H1 (cell line): Measurements from ENCODE around the gene HEBP2. TPM values are rescaled to one million over a fixed set of nuclear protein-coding genes. Genes with fewer than 3 reads are reported as not detected.
A peak's percentile ranks its signal among the peaks of the same experiment; 100 is the strongest.

Experiments
- CTCF ChIA-PET: fragments of 300-600 bp; sonication (Branson Sonifier 250); formaldehyde crosslinking; loops from one replicate; lab custom pipeline; 2021; ENCODE audit not compliant: partially characterized antibody; lab: Charles Lee
- POLR2A ChIA-PET: fragments of 300-600 bp; sonication (Branson Sonifier 250); formaldehyde crosslinking; loops from one replicate; lab custom pipeline; 2021; ENCODE audit warnings: inconsistent platforms; ENCODE audit not compliant: partially characterized antibody; lab: Charles Lee
- DNase-seq, 2 experiments: peaks; one replicate each; pipeline versions ENCODE4 v3.0.0 to v3.0.0-alpha.2; 2010 to 2022; ENCODE audit warnings: low spot score in 2 of 2, low read depth in 1 of 2, mixed read lengths in 1 of 2
- FAIRE-seq: peaks from 2 replicates; lab custom pipeline; 2011; peaks lifted over from hg19 to GRCh38; lab: Jason Lieb, UNC
- H2AFZ ChIP-seq: 2 replicates; pipeline ENCODE4 v1.8.1; 2012; ENCODE audit warnings: low read length, inconsistent platforms
- H2AK5ac ChIP-seq: 2 replicates; pipeline ENCODE4 v1.6.1; 2013; ENCODE audit warnings: low read depth, low read length
- H2BK120ac ChIP-seq: replicated peaks from 2 replicates; pipeline ENCODE3; 2013; ENCODE audit warnings: low read depth, low read length, inconsistent platforms
- H2BK12ac ChIP-seq: 2 replicates; pipeline ENCODE4 v1.6.1; 2013; ENCODE audit warnings: low read depth, low read length
- H2BK15ac ChIP-seq: 2 replicates; pipeline ENCODE4 v1.6.1; 2013; ENCODE audit warnings: low read length
- H2BK20ac ChIP-seq: 2 replicates; pipeline ENCODE4 v1.6.1; 2013; ENCODE audit warnings: low read length
- H2BK5ac ChIP-seq: 2 replicates; pipeline ENCODE4 v1.6.1; 2013; ENCODE audit warnings: low read depth, low read length
- H3K14ac ChIP-seq: 2 replicates; pipeline ENCODE4 v1.6.1; 2013; ENCODE audit warnings: inconsistent platforms; ENCODE audit not compliant: insufficient read length
- H3K18ac ChIP-seq: 2 replicates; pipeline ENCODE4 v1.6.1; 2013; ENCODE audit warnings: low read length; ENCODE audit errors: extremely low read depth
- H3K23ac ChIP-seq: 2 replicates; pipeline ENCODE4 v1.6.1; 2013; ENCODE audit warnings: inconsistent platforms; ENCODE audit not compliant: insufficient read length
- H3K23me2 ChIP-seq: 2 replicates; pipeline ENCODE4 v1.6.1; 2013; ENCODE audit warnings: low read depth, low read length
- H3K27ac ChIP-seq: 2 replicates; pipeline ENCODE4 v1.6.1; 2011; ENCODE audit warnings: low read depth, low read length, inconsistent platforms
- H3K27me3 ChIP-seq, 4 experiments: replicated peaks in 1 of 4; 1 replicate in 1 of 4; 2 replicates in 3 of 4; pipeline versions ENCODE4 v1.6.1 to v1.8.1; 2011 to 2013; ENCODE audit warnings: low read length in 3 of 4, mild to moderate bottlenecking in 3 of 4, inconsistent platforms in 2 of 4, mixed read lengths in 2 of 4, moderate library complexity in 1 of 4; ENCODE audit not compliant: control insufficient read depth in 3 of 4, insufficient read depth in 3 of 4; ENCODE audit errors: extremely low read depth in 1 of 4
- H3K36me3 ChIP-seq, 4 experiments: 2 replicates each; pipeline versions ENCODE4 v1.6.1 to v1.8.1; 2011 to 2013; ENCODE audit warnings: mild to moderate bottlenecking in 4 of 4, low read length in 3 of 4, moderate library complexity in 2 of 4, control low read depth in 1 of 4, inconsistent platforms in 1 of 4; ENCODE audit not compliant: insufficient read depth in 4 of 4, control insufficient read depth in 2 of 4
- H3K4ac ChIP-seq: replicated peaks from 2 replicates; pipeline ENCODE3; 2013; ENCODE audit warnings: low read length, low read depth, mixed read lengths, inconsistent platforms; ENCODE audit not compliant: insufficient read length
- H3K4me1 ChIP-seq, 4 experiments: replicated peaks in 1 of 4; 1 replicate in 1 of 4; 2 replicates in 3 of 4; pipeline versions ENCODE4 v1.6.1 to v1.8.1; 2011 to 2013; ENCODE audit warnings: low read length in 3 of 4, inconsistent platforms in 2 of 4, mixed read lengths in 1 of 4; ENCODE audit not compliant: insufficient read depth in 4 of 4, control insufficient read depth in 3 of 4
- H3K4me2 ChIP-seq, 2 experiments: 2 replicates each; pipeline versions ENCODE4 v1.6.1 to v1.8.1; 2011 to 2013; ENCODE audit warnings: low read depth in 2 of 2, low read length in 2 of 2, control low read depth in 1 of 2, inconsistent platforms in 1 of 2, mild to moderate bottlenecking in 1 of 2; ENCODE audit not compliant: insufficient read depth in 1 of 2
- H3K4me3 ChIP-seq, 4 experiments: fragments of 200-600, 300-600 bp in 1 of 4; sonication (generic), shearing (Covaris generic), sonication (Bioruptor Twin) in 1 of 4; 2 replicates each; pipeline versions ENCODE4 v1.5.1 to v1.8.1; 2011 to 2016; ENCODE audit warnings: low read length in 4 of 4, low read depth in 3 of 4, control low read depth in 2 of 4, inconsistent platforms in 2 of 4, mild to moderate bottlenecking in 2 of 4, mixed read lengths in 1 of 4, moderate library complexity in 1 of 4; ENCODE audit not compliant: insufficient read depth in 2 of 4; ENCODE audit errors: extremely low read depth in 1 of 4
- H3K56ac ChIP-seq: replicated peaks from 2 replicates; pipeline ENCODE3; 2013; ENCODE audit warnings: low read depth, mild to moderate bottlenecking, mixed read lengths, low read length, inconsistent platforms; ENCODE audit not compliant: insufficient read length
- H3K79me1 ChIP-seq: 2 replicates; pipeline ENCODE4 v1.6.1; 2013; ENCODE audit warnings: low read depth, low read length, control low read depth
- H3K79me2 ChIP-seq, 2 experiments: 2 replicates each; pipeline versions ENCODE4 v1.6.1 to v1.8.1; 2012 to 2013; ENCODE audit warnings: low read length in 2 of 2, mild to moderate bottlenecking in 2 of 2, inconsistent platforms in 1 of 2; ENCODE audit not compliant: insufficient read depth in 2 of 2, control insufficient read depth in 1 of 2
- H3K9ac ChIP-seq, 4 experiments: replicated peaks in 1 of 4; 1 replicate in 1 of 4; 2 replicates in 3 of 4; pipeline versions ENCODE4 v1.6.1 to v1.8.1; 2011 to 2013; ENCODE audit warnings: low read depth in 3 of 4, low read length in 3 of 4, control low read depth in 2 of 4, mild to moderate bottlenecking in 2 of 4, moderate library complexity in 2 of 4, inconsistent platforms in 1 of 4; ENCODE audit errors: extremely low read depth in 1 of 4
- H3K9me3 ChIP-seq, 2 experiments: 2 replicates each; pipeline versions ENCODE4 v1.6.1 to v1.8.1; 2012 to 2013; ENCODE audit warnings: mild to moderate bottlenecking in 2 of 2, moderate library complexity in 2 of 2, control low read depth in 1 of 2, inconsistent platforms in 1 of 2, low read depth in 1 of 2, low read length in 1 of 2, mixed read lengths in 1 of 2; ENCODE audit not compliant: insufficient read depth in 2 of 2
- H4K20me1 ChIP-seq, 2 experiments: replicated peaks in 1 of 2; 2 replicates each; pipeline versions ENCODE3 to v1.8.1; 2011 to 2013; ENCODE audit warnings: inconsistent platforms in 2 of 2, low read length in 2 of 2, mild to moderate bottlenecking in 1 of 2; ENCODE audit not compliant: insufficient read depth in 2 of 2, control insufficient read depth in 1 of 2
- H4K5ac ChIP-seq: 2 replicates; pipeline ENCODE4 v1.6.1; 2013; ENCODE audit warnings: low read length, low read depth, mixed read lengths, inconsistent platforms; ENCODE audit not compliant: insufficient read length
- H4K8ac ChIP-seq: 2 replicates; pipeline ENCODE4 v1.8.0; 2013; ENCODE audit warnings: mild to moderate bottlenecking, moderate library complexity, low read length, inconsistent platforms; ENCODE audit not compliant: insufficient read depth; ENCODE audit errors: extremely low read depth
- H4K91ac ChIP-seq: replicated peaks from 2 replicates; pipeline ENCODE3; 2013; ENCODE audit warnings: low read length, mixed read lengths, inconsistent platforms; ENCODE audit not compliant: insufficient read length
- EP300 ChIP-seq, 2 experiments: IDR thresholded peaks; 1 replicate in 1 of 2; 2 replicates in 1 of 2; pipeline ENCODE4 v1.6.1; 2011 to 2012; ENCODE audit warnings: low read depth in 2 of 2, low read length in 2 of 2, mild to moderate bottlenecking in 2 of 2, borderline replicate concordance in 1 of 2, inconsistent platforms in 1 of 2, moderate library complexity in 1 of 2
- GABPA ChIP-seq: IDR thresholded peaks from 2 replicates; pipeline ENCODE4 v1.6.1; 2011; ENCODE audit warnings: mild to moderate bottlenecking, low read length, moderate library complexity, borderline replicate concordance; ENCODE audit not compliant: insufficient read depth
- POU5F1 ChIP-seq: IDR thresholded peaks from 2 replicates; pipeline ENCODE4 v1.6.1; 2011; ENCODE audit warnings: low read depth, mild to moderate bottlenecking, low read length, moderate library complexity
- RFX5 ChIP-seq: IDR thresholded peaks from 2 replicates; pipeline ENCODE4 v1.6.1; 2011; ENCODE audit warnings: low read depth, low read length, improper control_type of control experiment, borderline replicate concordance
- RNF2 ChIP-seq: fragments of 200-900, 300-1000 bp; sonication (generic); IDR thresholded peaks from 2 replicates; pipeline ENCODE4 v1.7.1; 2016; ENCODE audit warnings: borderline replicate concordance, low read depth, mild to moderate bottlenecking, antibody characterized with exemption, low read length; ENCODE audit not compliant: poor library complexity, severe bottlenecking; ENCODE audit errors: missing control alignments
- WGBS, 2 experiments: shearing (Covaris generic) in 1 of 2; methylation state at CpG; one replicate each; pipeline versions ENCODE4 v1.1.6 to v1.1.7; 2013 to 2015; ENCODE audit warnings: low lambda C conversion rate in 2 of 2, mixed read lengths in 2 of 2, inconsistent platforms in 1 of 2, low coverage in 1 of 2, missing lambda C conversion rate in 1 of 2; ENCODE audit not compliant: insufficient replicate concordance in 2 of 2, insufficient coverage in 1 of 2, insufficient read length in 1 of 2; ENCODE audit errors: extremely low coverage in 1 of 2, missing lambda C conversion rate in 1 of 2; 5-methylcytosine and 5-hydroxymethylcytosine counted together
- long read RNA-seq, 2 experiments: library from RNA in 1 of 2; library from capped mRNA in 1 of 2; stranded (forward); transcript quantifications; one replicate each; pipeline ENCODE4 v2.0.0, GENCODE V29; 2021; ENCODE audit warnings: inconsistent platforms in 1 of 2
- polyA minus RNA-seq, 3 experiments: library from RNA; depleted of rRNA, polyadenylated mRNA; stranded (reverse); fragments of >200 nt; gene quantifications; 1 replicate in 2 of 3; 2 replicates in 1 of 3; pipeline ENCODE4 v1.2.3, GENCODE V29; 2011
- polyA plus RNA-seq, 7 experiments: library from polyadenylated mRNA; depleted of rRNA in 3 of 7; stranded (reverse) in 5 of 7; unstranded in 2 of 7; fragments of >200 nt in 5 of 7; fragments of 200-250 nt in 2 of 7; gene quantifications; 1 replicate in 5 of 7; 2 replicates in 1 of 7; 4 replicates in 1 of 7; pipeline versions ENCODE4 v1.2.1 to v1.2.3, GENCODE V29; 2011 to 2013; ENCODE audit warnings: missing spikeins in 2 of 7, mixed read lengths in 2 of 7
- total RNA-seq: library from RNA; stranded (reverse); fragmentation: NEBNext Ultra II Directional; extraction: Animal tissue kit (Norgen Biotek cat#: 25700); gene quantifications from 2 replicates; pipeline ENCODE4 v1.2.1, GENCODE V29; 2021

The HEBP2 gene, protein sequence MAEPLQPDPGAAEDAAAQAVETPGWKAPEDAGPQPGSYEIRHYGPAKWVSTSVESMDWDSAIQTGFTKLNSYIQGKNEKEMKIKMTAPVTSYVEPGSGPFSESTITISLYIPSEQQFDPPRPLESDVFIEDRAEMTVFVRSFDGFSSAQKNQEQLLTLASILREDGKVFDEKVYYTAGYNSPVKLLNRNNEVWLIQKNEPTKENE
- 37.9 and 42.8 TPM in 2 replicates for total RNA-seq
- 6.5 and 12.0 TPM in 2 replicates for polyA plus RNA-seq (2011; rRNA removed)
- polyA plus RNA-seq (2011; cell fraction: cytosol; rRNA removed): 13.1 TPM
- 6.1 TPM for polyA plus RNA-seq (2011; cell fraction: nucleus; rRNA removed)
- 14.7 to 25.1 TPM (median 15.6 TPM) in 4 replicates for polyA plus RNA-seq (2012, experiment 1 of 2)
- 5.0 TPM for polyA plus RNA-seq (2012, experiment 2 of 2)
- polyA plus RNA-seq (2013, experiment 1 of 2): 90.6 TPM
- polyA plus RNA-seq (2013, experiment 2 of 2): 90.3 TPM
- 3.1 and 3.7 TPM in 2 replicates for polyA minus RNA-seq (2011; rRNA and poly(A)+ RNA removed)
- 4.3 TPM for polyA minus RNA-seq (2011; cell fraction: cytosol; rRNA and poly(A)+ RNA removed)
- 4.5 TPM for polyA minus RNA-seq (2011; cell fraction: nucleus; rRNA and poly(A)+ RNA removed)
- long read RNA-seq, experiment 1, full-length matches to known transcripts: 35 of 41 reads
- long read RNA-seq, experiment 1, partial matches to known transcripts: 4 of 41 reads
- long read RNA-seq, experiment 1, other reads (novel, unspliced or antisense): 2 of 41 reads
- long read RNA-seq, experiment 2, partial matches to known transcripts: 4 of 6 reads
- long read RNA-seq, experiment 2, other reads (novel, unspliced or antisense): 2 of 6 reads

DNA sequence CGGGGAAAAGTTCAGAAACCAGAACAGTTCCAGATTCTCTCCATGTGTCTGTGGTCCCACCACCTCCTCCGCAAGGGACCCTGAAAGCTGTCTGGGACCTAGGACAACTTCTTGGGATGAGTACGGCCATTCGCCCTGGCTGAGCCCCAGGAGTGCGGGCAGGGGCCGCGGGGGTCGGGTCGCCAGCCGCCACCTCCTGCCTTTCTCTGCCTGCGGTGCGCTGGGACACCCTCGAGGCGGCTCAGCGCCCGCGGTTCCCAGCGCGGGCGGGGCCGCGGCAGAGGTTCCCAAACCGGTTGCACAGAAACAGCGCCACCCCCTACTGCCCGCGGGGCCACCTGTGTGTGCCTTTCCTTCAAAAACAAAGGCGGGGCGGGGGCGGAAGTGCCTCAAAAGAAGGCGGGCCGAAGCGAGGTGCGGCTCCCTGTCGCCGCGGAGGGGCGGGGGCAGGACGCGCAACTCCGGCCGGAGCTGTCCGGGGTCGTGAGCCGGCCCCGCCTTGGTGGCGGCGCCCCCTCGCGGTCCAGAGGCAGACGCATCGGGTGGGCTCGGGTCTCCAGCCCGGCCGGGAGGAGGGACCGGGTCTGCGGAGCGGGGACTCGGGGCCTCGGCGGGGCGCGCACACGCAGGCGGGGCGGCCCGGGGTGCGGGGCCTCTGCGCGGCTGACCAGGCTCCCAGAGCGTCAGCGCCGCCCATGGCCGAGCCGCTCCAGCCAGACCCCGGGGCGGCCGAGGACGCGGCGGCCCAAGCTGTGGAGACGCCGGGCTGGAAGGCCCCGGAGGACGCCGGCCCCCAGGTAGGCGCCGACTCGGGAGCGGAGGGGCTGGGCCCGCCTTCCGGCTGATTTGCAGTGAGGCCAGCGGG, at the start of gene HEBP2:
TSS of gene HEBP2 (plus strand) at position 423 of the 865 bp plus-strand sequence. CDS start at position 696, 273 bp downstream.
- Histone ChIP-seq H4K20me1 (no peaks in the 10 kb centered on the region), H3K27me3 (no peaks in the 10 kb centered on the region; a peak in 1 of 7 replicates), H4K91ac (peak within 1 kb of the TSS; percentile 92), H4K5ac (peak within 1 kb of the TSS; percentile 92), H3K27ac (peak within 1 kb of the TSS; percentile 77), H3K9ac (peak within 1 kb of the TSS; percentile 47 to 74 (median 69); a peak in 6 of 7 replicates), H3K79me2 (no peaks in the 10 kb centered on the region), H3K4me2 (peak within 1 kb of the TSS; percentile 74 to 86), H2AK5ac (no peak within 1 kb of the TSS), H3K4me1 (peaks cover 0 to 3% (median 0%) of the 10 kb centered on the region in 4 experiments; a peak in 3 of 7 replicates), H3K9me3 (no peaks in the 10 kb centered on the region), H3K4me3 (peak within 1 kb of the TSS; percentile 57 to 86 (median 82)), H2AFZ (peak within 1 kb of the TSS; percentile 58), H2BK15ac (peak within 1 kb of the TSS; percentile 72; the same call in 1 of the 2 replicates), H3K23me2 (peaks cover 6% of the 10 kb centered on the region; the same call in 1 of the 2 replicates), H4K8ac (peak within 1 kb of the TSS; percentile 82), H2BK20ac (no peak within 1 kb of the TSS), H3K23ac (no peak within 1 kb of the TSS), H2BK120ac (no peak within 1 kb of the TSS), H2BK12ac (peak within 1 kb of the TSS; percentile 90), H3K79me1 (no peaks in the 10 kb centered on the region; the same call in 1 of the 2 replicates), H3K36me3 (peaks cover 0 to 28% (median 12%) of the 10 kb centered on the region in 4 experiments; a peak in 6 of 8 replicates), H3K18ac (peak within 1 kb of the TSS; percentile 98), H2BK5ac (peak within 1 kb of the TSS; percentile 46), H3K4ac (peak within 1 kb of the TSS; percentile 44), H3K56ac (peak within 1 kb of the TSS; percentile 62), H3K14ac (no peak within 1 kb of the TSS)
- CTCF ChIA-PET: interaction anchor here (0.7 to 4.2 kb wide), 23 partner anchors 10 to 407 kb away, joined by 3 to 35 read pairs (median 3); no protein-coding TSS in a partner anchor
- DNase-seq (peak; percentile 92 to 97), FAIRE-seq (no peak)
- WGBS, 2 experiments: 3% methylated on average over 55 of the region's 92 CpGs; no CpG with 5 or more reads in 1 of the 2 experiments
- POLR2A ChIA-PET: interaction anchor here (0.8 to 3.0 kb wide), 8 partner anchors 11 to 366 kb away, joined by 3 to 12 read pairs (median 4); no protein-coding TSS in a partner anchor
- TF ChIP-seq EP300 (IDR thresholded peaks at IDR 0.05; ENCODE audit: borderline replicate concordance in 1 of 2, low read depth in 2 of 2, low read length in 2 of 2): peak; percentile 25 to 92; a peak in 2 of 3 replicates
- TF ChIP-seq RFX5: no peak
- TF ChIP-seq POU5F1: no peak
- TF ChIP-seq GABPA: 0 out of 2 replicates have a peak, but pooled peaks have one; percentile 40
- no peak for TF ChIP-seq RNF2
